Liver (tissue), 9 donors: Measurements from ENCODE around the gene THRB. TPM values are rescaled to one million over a fixed set of nuclear protein-coding genes. Genes with fewer than 3 reads are reported as not detected.

ENCODE experiments used
- DNase-seq: peaks from one replicate; pipeline ENCODE4 v3.0.0-alpha.2; 2017; ENCODE audit warnings: low spot score
- H3K27ac ChIP-seq, 2 donors: one replicate each; pipeline ENCODE4 v1.7.0; 2013; ENCODE audit warnings: inconsistent platforms in 2 of 2, low read length in 2 of 2, control low read depth in 1 of 2, low read depth in 1 of 2, mild to moderate bottlenecking in 1 of 2
- H3K27me3 ChIP-seq, 4 donors: one replicate each; pipeline versions ENCODE4 v1.6.1 to v1.7.0; 2013; ENCODE audit warnings: low read length in 3 of 4, inconsistent platforms in 1 of 4, mild to moderate bottlenecking in 1 of 4, moderate library complexity in 1 of 4; ENCODE audit not compliant: control insufficient read depth in 4 of 4, insufficient read depth in 4 of 4
- H3K36me3 ChIP-seq, 4 donors: one replicate each; pipeline versions ENCODE4 v1.6.1 to v1.7.0; 2013; ENCODE audit warnings: low read length in 3 of 4, mild to moderate bottlenecking in 3 of 4, low read depth in 1 of 4, moderate library complexity in 1 of 4; ENCODE audit not compliant: control insufficient read depth in 4 of 4, insufficient read depth in 3 of 4
- H3K4me1 ChIP-seq, 4 donors: one replicate each; pipeline versions ENCODE4 v1.6.1 to v1.7.0; 2013; ENCODE audit warnings: low read length in 3 of 4, mild to moderate bottlenecking in 3 of 4, moderate library complexity in 1 of 4; ENCODE audit not compliant: control insufficient read depth in 4 of 4, insufficient read depth in 4 of 4
- H3K4me3 ChIP-seq, 3 donors: one replicate each; pipeline versions ENCODE4 v1.6.1 to v1.7.0; 2013; ENCODE audit warnings: low read length in 3 of 3, control low read depth in 1 of 3, low read depth in 1 of 3, mild to moderate bottlenecking in 1 of 3
- H3K9ac ChIP-seq, 2 donors: one replicate each; pipeline ENCODE4 v1.7.0; 2013; ENCODE audit warnings: low read length in 2 of 2, mild to moderate bottlenecking in 2 of 2, moderate library complexity in 2 of 2, control low read depth in 1 of 2, low read depth in 1 of 2
- H3K9me3 ChIP-seq, 4 donors: one replicate each; pipeline versions ENCODE4 v1.6.1 to v1.7.0; 2013; ENCODE audit warnings: low read length in 3 of 4; ENCODE audit not compliant: control insufficient read depth in 4 of 4
- ATF3 ChIP-seq: IDR thresholded peaks from 2 replicates; pipeline ENCODE4 v1.6.1; 2016; ENCODE audit warnings: antibody characterized with exemption
- CTCF ChIP-seq: fragments of 150-350 bp; IDR thresholded peaks from 2 replicates; pipeline ENCODE4 v1.5.1; 2017; ENCODE audit warnings: improper control_type of control experiment, low read depth, low read length; ENCODE audit not compliant: missing input control
- FOXA2 ChIP-seq: IDR thresholded peaks from 2 replicates; pipeline ENCODE4 v1.6.1; 2016; ENCODE audit warnings: antibody characterized with exemption
- GABPA ChIP-seq, 2 donors: IDR thresholded peaks in 1 of 2; conservative IDR thresholded peaks in 1 of 2; 2 replicates each; pipeline ENCODE4 v1.6.1; 2016; ENCODE audit warnings: antibody characterized with exemption in 2 of 2, mild to moderate bottlenecking in 1 of 2, moderate library complexity in 1 of 2
- HNF4A ChIP-seq, 2 donors: conservative IDR thresholded peaks; 2 replicates each; pipeline ENCODE4 v1.6.1; 2016; ENCODE audit warnings: antibody characterized with exemption in 2 of 2, mild to moderate bottlenecking in 2 of 2
- HNF4G ChIP-seq: IDR thresholded peaks from 2 replicates; pipeline ENCODE4 v1.6.1; 2016; ENCODE audit warnings: antibody characterized with exemption
- JUND ChIP-seq, 2 donors: IDR thresholded peaks; 2 replicates each; pipeline ENCODE4 v1.6.1; 2016; ENCODE audit warnings: antibody characterized with exemption in 2 of 2
- NR2F2 ChIP-seq: IDR thresholded peaks from 2 replicates; pipeline ENCODE4 v1.6.1; 2016; ENCODE audit warnings: antibody characterized with exemption
- RAD21 ChIP-seq, 2 donors: IDR thresholded peaks; 2 replicates each; pipeline ENCODE4 v1.6.1; 2016; ENCODE audit warnings: antibody characterized with exemption in 2 of 2, mild to moderate bottlenecking in 2 of 2
- REST ChIP-seq: IDR thresholded peaks from 2 replicates; pipeline ENCODE4 v1.6.1; 2016; ENCODE audit warnings: antibody characterized with exemption, mild to moderate bottlenecking
- RXRA ChIP-seq, 2 donors: IDR thresholded peaks; 2 replicates each; pipeline ENCODE4 v1.6.1; 2017 to 2018; ENCODE audit warnings: antibody characterized with exemption in 2 of 2, mild to moderate bottlenecking in 1 of 2
- SP1 ChIP-seq: IDR thresholded peaks from 2 replicates; pipeline ENCODE4 v1.6.1; 2018; ENCODE audit warnings: antibody characterized with exemption, mild to moderate bottlenecking
- YY1 ChIP-seq: IDR thresholded peaks from 2 replicates; pipeline ENCODE4 v1.6.1; 2016; ENCODE audit warnings: antibody characterized with exemption, mild to moderate bottlenecking
- ZBTB33 ChIP-seq: IDR thresholded peaks from 2 replicates; pipeline ENCODE4 v1.6.1; 2016; ENCODE audit warnings: antibody characterized with exemption
- WGBS: extraction: QIAGEN DNeasy Blood & Tissue Kit; methylation state at CpG from one replicate; pipeline ENCODE4 v1.1.7; 2013; 5-methylcytosine and 5-hydroxymethylcytosine counted together
- polyA plus RNA-seq, 2 donors: library from polyadenylated mRNA; stranded (reverse) in 1 of 2; unstranded in 1 of 2; fragments of 200-250 nt in 1 of 2; fragments of >200 nt in 1 of 2; fragmentation: Nextera tagmentation in 1 of 2; extraction: Ambion mirVana in 1 of 2; gene quantifications; one replicate each; pipeline versions ENCODE4 v1.2.1 to v1.2.3, GENCODE V29; 2013 to 2015
- total RNA-seq, 2 donors: library from RNA; depleted of rRNA; stranded (reverse); fragments of >200 nt; gene quantifications; one replicate each; pipeline ENCODE4 v1.2.3, GENCODE V29; 2014
- TF ChIP-seq, protein P1 (sequence below): IDR thresholded peaks from 2 replicates; pipeline ENCODE4 v1.6.1; 2016; ENCODE audit warnings: antibody characterized with exemption
- donor health status: healthy.
- donor health status: healthy.
- donor health status: healthy.
- donor health status: healthy.
- donor health status: healthy.

The THRB gene
- total RNA-seq (10 to 100 TPM; 10.8 to 23.9 TPM), polyA plus RNA-seq (1 to 10 TPM; 5.9 to 7.8 TPM)

DNA sequence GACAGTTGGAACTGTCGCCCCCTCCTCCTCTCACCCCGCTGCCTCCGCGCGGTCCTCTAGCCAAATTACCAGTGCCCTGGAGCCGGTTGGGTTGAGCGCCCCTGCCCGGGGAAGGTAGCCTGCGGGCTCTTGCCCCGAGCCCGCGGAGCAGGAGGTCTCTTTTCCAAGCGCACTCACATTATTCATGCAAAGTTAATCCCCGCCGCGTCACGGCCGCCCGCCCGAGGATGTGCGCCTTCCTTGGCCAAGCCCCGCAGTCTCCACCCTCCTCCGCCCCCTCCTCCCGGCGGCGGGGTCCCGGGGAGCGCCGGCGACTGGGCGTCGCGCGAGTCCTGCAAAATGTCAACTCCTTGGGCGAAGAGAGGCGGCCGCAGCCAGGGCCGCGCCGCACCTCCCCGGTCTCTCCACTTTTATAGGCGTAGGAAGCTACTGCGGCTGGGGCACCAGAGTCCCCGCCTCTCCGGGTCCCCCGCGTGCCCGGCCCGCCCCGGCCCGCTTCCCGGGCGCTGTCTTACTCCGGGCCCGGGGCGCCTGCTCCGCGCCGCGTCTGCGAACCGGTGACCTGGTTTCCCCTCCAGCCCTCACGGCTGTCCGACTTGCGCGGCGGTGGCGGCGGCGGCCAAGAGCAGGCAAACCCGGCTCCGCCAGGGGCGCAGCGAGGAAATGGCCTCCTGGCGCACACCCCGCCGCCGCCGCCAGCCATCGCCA is at the start of gene THRB:
TSS of gene THRB (minus strand) at position 233 of the 708 bp plus-strand sequence.
- TF ChIP-seq ATF3 (no peak), REST (peak; percentile 59), CTCF (peak; percentile 15)
- peak; percentile 64 for DNase-seq
- Histone ChIP-seq H3K4me3 (peak within 1 kb of the TSS; percentile 87 to 91 (median 88)), H3K36me3 (no peaks in the 10 kb centered on the region), H3K9me3 (no peaks in the 10 kb centered on the region), H3K27ac (peak within 1 kb of the TSS; percentile 98 to 100), H3K4me1 (peaks cover 4 to 34% (median 18%) of the 10 kb centered on the region in 4 donors), H3K27me3 (no peaks in the 10 kb centered on the region), H3K9ac (peak within 1 kb of the TSS; percentile 94 to 98)
- 2% methylated on average over 80 of the region's 80 CpGs for WGBS

GRCh38 chr3:24541935-24542334 is 47.3 kb upstream of the THRB start:
- no peak for DNase-seq

More at GRCh38 chr3:24541935-24542334, 47.3 kb upstream of the THRB start:
- Histone ChIP-seq H3K36me3 (no peaks in the 10 kb centered on the region), H3K9me3 (no peaks in the 10 kb centered on the region), H3K4me3 (no peak overlapping the region), H3K27ac (no peak overlapping the region), H3K9ac (no peak overlapping the region), H3K27me3 (no peaks in the 10 kb centered on the region), H3K4me1 (peaks cover 4 to 12% (median 10%) of the 10 kb centered on the region in 4 donors)
- no peak for TF ChIP-seq NR2F2
- TF ChIP-seq, protein P1, sequence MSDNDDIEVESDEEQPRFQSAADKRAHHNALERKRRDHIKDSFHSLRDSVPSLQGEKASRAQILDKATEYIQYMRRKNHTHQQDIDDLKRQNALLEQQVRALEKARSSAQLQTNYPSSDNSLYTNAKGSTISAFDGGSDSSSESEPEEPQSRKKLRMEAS: no peak
- no peak for TF ChIP-seq ATF3
- TF ChIP-seq ZBTB33: no peak
- TF ChIP-seq SP1: no peak
- TF ChIP-seq HNF4A (conservative IDR thresholded peaks at IDR 0.05): no peak
- TF ChIP-seq YY1: no peak
- no peak for TF ChIP-seq FOXA2
- TF ChIP-seq RAD21 (IDR thresholded peaks at IDR 0.05): no peak
- TF ChIP-seq HNF4G: no peak
- TF ChIP-seq CTCF: no peak
- no peak for TF ChIP-seq JUND (IDR thresholded peaks at IDR 0.05)
- TF ChIP-seq GABPA (IDR thresholded peaks at IDR 0.05 in 1 of 2, conservative IDR thresholded peaks at IDR 0.05 in 1 of 2): no peak
- TF ChIP-seq RXRA (IDR thresholded peaks at IDR 0.05): no peak
- WGBS: 94% methylated on average over 1 of the region's 1 CpG
